WTC11 (cell line): ENCODE data around the gene TMPRSS3. TPM values are rescaled to one million over a fixed set of nuclear protein-coding genes. Genes with fewer than 3 reads are reported as not detected.

ENCODE experiments used
- ATAC-seq: fragments of 200-7000 bp; cut with Tn5 transposase; 2 replicates; pipeline ENCODE4 v1.10.0; 2021; ENCODE audit warnings: mild to moderate bottlenecking, moderate library complexity
- CTCF ChIA-PET: fragments of 300-600 bp; sonication (Branson Sonifier 250); formaldehyde crosslinking; loops from one replicate; lab custom pipeline; 2021; ENCODE audit warnings: antibody characterized with exemption; lab: Charles Lee
- POLR2A ChIA-PET: fragments of 350-600 bp; sonication (Branson Sonifier 250); formaldehyde crosslinking; loops from one replicate; lab custom pipeline; 2021; ENCODE audit warnings: antibody characterized with exemption; lab: Charles Lee
- DNase-seq: peaks from one replicate; pipeline ENCODE4 v3.0.0; 2021; ENCODE audit warnings: low spot score
- H3K27ac Mint-ChIP-seq: 2 replicates; pipeline ENCODE4 v1.8.0; 2021; ENCODE audit warnings: mixed read lengths
- H3K27me3 Mint-ChIP-seq: 2 replicates; pipeline ENCODE4 v1.8.0; 2021; ENCODE audit warnings: low read depth, mild to moderate bottlenecking, moderate library complexity, mixed read lengths
- H3K36me3 Mint-ChIP-seq: 2 replicates; pipeline ENCODE4 v1.8.0; 2021; ENCODE audit warnings: mixed read lengths
- H3K4me1 Mint-ChIP-seq: 2 replicates; pipeline ENCODE4 v1.8.0; 2022; ENCODE audit warnings: mixed read lengths
- H3K4me3 Mint-ChIP-seq: 2 replicates; pipeline ENCODE4 v1.8.0; 2021; ENCODE audit warnings: mild to moderate bottlenecking, moderate library complexity, mixed read lengths
- H3K9me3 Mint-ChIP-seq: 2 replicates; pipeline ENCODE4 v1.8.0; 2021; ENCODE audit warnings: mixed read lengths
- ATF1 ChIP-seq: sonication (generic); formaldehyde crosslinking; IDR thresholded peaks from 2 replicates; pipeline ENCODE4 v1.8.1; 2023; ENCODE audit warnings: mild to moderate bottlenecking, moderate library complexity, missing genetic modification reagents
- CBFB ChIP-seq: sonication (generic); formaldehyde crosslinking; IDR thresholded peaks from 2 replicates; pipeline ENCODE4 v1.8.1; 2022; ENCODE audit warnings: mild to moderate bottlenecking, low read depth, missing genetic modification reagents
- ESRRA ChIP-seq: sonication (generic); formaldehyde crosslinking; IDR thresholded peaks from 2 replicates; pipeline ENCODE4 v1.8.1; 2022; ENCODE audit warnings: mild to moderate bottlenecking, missing genetic modification reagents, borderline replicate concordance
- FOXK1 ChIP-seq: sonication (generic); formaldehyde crosslinking; IDR thresholded peaks from 2 replicates; pipeline ENCODE4 v1.8.0; 2022; ENCODE audit warnings: mild to moderate bottlenecking, moderate library complexity, missing genetic modification reagents
- HMGA2 ChIP-seq: fragments of 250-450 bp; sonication (Bioruptor Pico); IDR thresholded peaks from 2 replicates; pipeline ENCODE4 v1.4.0; 2021; ENCODE audit warnings: mild to moderate bottlenecking, moderate library complexity
- JAZF1 ChIP-seq: fragments of 250-450 bp; sonication (Bioruptor Pico); IDR thresholded peaks from 2 replicates; pipeline ENCODE4 v1.9.0; 2021; ENCODE audit warnings: moderate library complexity, mild to moderate bottlenecking, inconsistent platforms
- MYBL2 ChIP-seq: sonication (generic); formaldehyde crosslinking; IDR thresholded peaks from 2 replicates; pipeline ENCODE4 v1.8.1; 2023; ENCODE audit warnings: mild to moderate bottlenecking, moderate library complexity, missing genetic modification reagents
- NFE2L1 ChIP-seq: sonication (generic); formaldehyde crosslinking; IDR thresholded peaks from 2 replicates; pipeline ENCODE4 v1.8.1; 2023; ENCODE audit warnings: missing genetic modification reagents
- NR1H2 ChIP-seq: sonication (generic); formaldehyde crosslinking; IDR thresholded peaks from 2 replicates; pipeline ENCODE4 v1.9.0; 2021; ENCODE audit warnings: mild to moderate bottlenecking, moderate library complexity, missing genetic modification reagents
- PRRX2 ChIP-seq: fragments of 250-450 bp; sonication (Bioruptor Pico); IDR thresholded peaks from 2 replicates; pipeline ENCODE4 v1.8.0; 2021; ENCODE audit warnings: mild to moderate bottlenecking
- SMAD3 ChIP-seq: sonication (generic); formaldehyde crosslinking; IDR thresholded peaks from 2 replicates; pipeline ENCODE4 v1.8.0; 2022; ENCODE audit warnings: missing genetic modification reagents, mild to moderate bottlenecking, borderline replicate concordance
- TP53 ChIP-seq: sonication (generic); formaldehyde crosslinking; IDR thresholded peaks from 2 replicates; pipeline ENCODE4 v1.8.1; 2023; ENCODE audit warnings: mild to moderate bottlenecking, missing genetic modification reagents
- ZNF219 ChIP-seq: sonication (generic); formaldehyde crosslinking; IDR thresholded peaks from 2 replicates; pipeline ENCODE4 v1.8.0; 2023; ENCODE audit warnings: missing genetic modification reagents, mild to moderate bottlenecking, borderline replicate concordance
- ZNF263 ChIP-seq: sonication (generic); formaldehyde crosslinking; IDR thresholded peaks from 2 replicates; pipeline ENCODE4 v1.8.1; 2022; ENCODE audit warnings: low read depth, mild to moderate bottlenecking, moderate library complexity, missing genetic modification reagents
- total RNA-seq: library from RNA; stranded (reverse); gene quantifications from 3 replicates; pipeline ENCODE4 v1.2.3, GENCODE V29; 2021
- TF ChIP-seq, protein P1 (sequence below): sonication (generic); formaldehyde crosslinking; IDR thresholded peaks from 2 replicates; pipeline ENCODE4 v1.8.0; 2023; ENCODE audit warnings: mild to moderate bottlenecking, missing genetic modification reagents
- TF ChIP-seq, protein P2 (sequence below): sonication (generic); formaldehyde crosslinking; IDR thresholded peaks from 2 replicates; pipeline ENCODE4 v1.8.1; 2022; ENCODE audit warnings: missing genetic modification reagents, borderline replicate concordance
- TF ChIP-seq, protein P3 (sequence below): sonication (generic); formaldehyde crosslinking; IDR thresholded peaks from 2 replicates; pipeline ENCODE4 v1.8.1; 2023; ENCODE audit warnings: mild to moderate bottlenecking, missing genetic modification reagents
- TF ChIP-seq, protein P4 (sequence below): sonication (generic); formaldehyde crosslinking; IDR thresholded peaks from 2 replicates; pipeline ENCODE4 v1.8.1; 2023; ENCODE audit warnings: mild to moderate bottlenecking, missing genetic modification reagents
- TF ChIP-seq, protein P5 (sequence below): sonication (generic); formaldehyde crosslinking; IDR thresholded peaks from 2 replicates; pipeline ENCODE4 v1.8.1; 2023; ENCODE audit warnings: mild to moderate bottlenecking, missing genetic modification reagents, borderline replicate concordance

The TMPRSS3 gene
- total RNA-seq, 1 experiment from 2014 or later: 0.39 TPM

DNA sequence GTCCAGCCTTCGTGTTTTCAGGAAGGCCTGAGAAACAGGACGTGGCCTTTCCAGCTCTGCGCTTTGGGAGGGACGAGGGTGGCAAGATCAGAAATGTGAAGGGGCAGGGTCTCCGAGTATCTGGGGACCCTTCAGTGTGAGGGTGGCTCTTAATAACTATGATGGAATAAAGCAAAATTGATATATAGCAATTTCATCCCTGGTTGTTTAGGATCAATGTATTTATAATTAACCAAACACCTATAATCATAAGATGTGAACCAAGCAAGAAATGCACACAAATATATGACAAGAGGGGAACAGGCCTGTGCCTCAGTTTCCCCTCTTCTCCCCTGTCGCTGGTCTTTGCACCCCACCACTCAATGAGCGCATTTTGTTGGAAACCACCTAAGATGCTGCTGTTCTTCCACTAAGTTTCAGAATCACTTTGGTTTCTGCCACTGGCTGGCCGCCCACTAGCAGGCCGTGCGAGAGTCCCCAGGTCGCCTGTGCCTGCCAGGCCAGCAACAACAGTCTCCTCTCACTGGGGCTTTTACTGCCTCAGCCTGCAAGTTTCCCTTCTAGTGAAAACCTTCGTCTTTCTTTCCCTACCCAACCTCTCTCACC lies 44.4 kb upstream of the TMPRSS3 start:
- ChIA-PET CTCF (no interaction called here), POLR2A (no interaction called here)
- ATAC-seq (no peak), DNase-seq (no peak)
- H3K27me3 Mint-ChIP-seq: no peaks in the 10 kb centered on the region
- H3K9me3 Mint-ChIP-seq: peaks cover 6% of the 10 kb centered on the region; the same call in 1 of the 2 replicates
- H3K36me3 Mint-ChIP-seq: no peaks in the 10 kb centered on the region
- H3K27ac Mint-ChIP-seq: no peak overlapping the region
- no peaks in the 10 kb centered on the region for H3K4me1 Mint-ChIP-seq
- no peak overlapping the region for H3K4me3 Mint-ChIP-seq
- TF ChIP-seq, protein P1, sequence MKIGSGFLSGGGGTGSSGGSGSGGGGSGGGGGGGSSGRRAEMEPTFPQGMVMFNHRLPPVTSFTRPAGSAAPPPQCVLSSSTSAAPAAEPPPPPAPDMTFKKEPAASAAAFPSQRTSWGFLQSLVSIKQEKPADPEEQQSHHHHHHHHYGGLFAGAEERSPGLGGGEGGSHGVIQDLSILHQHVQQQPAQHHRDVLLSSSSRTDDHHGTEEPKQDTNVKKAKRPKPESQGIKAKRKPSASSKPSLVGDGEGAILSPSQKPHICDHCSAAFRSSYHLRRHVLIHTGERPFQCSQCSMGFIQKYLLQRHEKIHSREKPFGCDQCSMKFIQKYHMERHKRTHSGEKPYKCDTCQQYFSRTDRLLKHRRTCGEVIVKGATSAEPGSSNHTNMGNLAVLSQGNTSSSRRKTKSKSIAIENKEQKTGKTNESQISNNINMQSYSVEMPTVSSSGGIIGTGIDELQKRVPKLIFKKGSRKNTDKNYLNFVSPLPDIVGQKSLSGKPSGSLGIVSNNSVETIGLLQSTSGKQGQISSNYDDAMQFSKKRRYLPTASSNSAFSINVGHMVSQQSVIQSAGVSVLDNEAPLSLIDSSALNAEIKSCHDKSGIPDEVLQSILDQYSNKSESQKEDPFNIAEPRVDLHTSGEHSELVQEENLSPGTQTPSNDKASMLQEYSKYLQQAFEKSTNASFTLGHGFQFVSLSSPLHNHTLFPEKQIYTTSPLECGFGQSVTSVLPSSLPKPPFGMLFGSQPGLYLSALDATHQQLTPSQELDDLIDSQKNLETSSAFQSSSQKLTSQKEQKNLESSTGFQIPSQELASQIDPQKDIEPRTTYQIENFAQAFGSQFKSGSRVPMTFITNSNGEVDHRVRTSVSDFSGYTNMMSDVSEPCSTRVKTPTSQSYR (CRISPR knock-in tag): no peak
- TF ChIP-seq HMGA2 (CRISPR knock-in tag): no peak
- TF ChIP-seq, protein P2, sequence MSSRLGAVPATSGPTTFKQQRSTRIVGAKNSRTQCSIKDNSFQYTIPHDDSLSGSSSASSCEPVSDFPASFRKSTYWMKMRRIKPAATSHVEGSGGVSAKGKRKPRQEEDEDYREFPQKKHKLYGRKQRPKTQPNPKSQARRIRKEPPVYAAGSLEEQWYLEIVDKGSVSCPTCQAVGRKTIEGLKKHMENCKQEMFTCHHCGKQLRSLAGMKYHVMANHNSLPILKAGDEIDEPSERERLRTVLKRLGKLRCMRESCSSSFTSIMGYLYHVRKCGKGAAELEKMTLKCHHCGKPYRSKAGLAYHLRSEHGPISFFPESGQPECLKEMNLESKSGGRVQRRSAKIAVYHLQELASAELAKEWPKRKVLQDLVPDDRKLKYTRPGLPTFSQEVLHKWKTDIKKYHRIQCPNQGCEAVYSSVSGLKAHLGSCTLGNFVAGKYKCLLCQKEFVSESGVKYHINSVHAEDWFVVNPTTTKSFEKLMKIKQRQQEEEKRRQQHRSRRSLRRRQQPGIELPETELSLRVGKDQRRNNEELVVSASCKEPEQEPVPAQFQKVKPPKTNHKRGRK (CRISPR knock-in tag): no peak
- TF ChIP-seq ESRRA (CRISPR knock-in tag): no peak
- TF ChIP-seq, protein P3, sequence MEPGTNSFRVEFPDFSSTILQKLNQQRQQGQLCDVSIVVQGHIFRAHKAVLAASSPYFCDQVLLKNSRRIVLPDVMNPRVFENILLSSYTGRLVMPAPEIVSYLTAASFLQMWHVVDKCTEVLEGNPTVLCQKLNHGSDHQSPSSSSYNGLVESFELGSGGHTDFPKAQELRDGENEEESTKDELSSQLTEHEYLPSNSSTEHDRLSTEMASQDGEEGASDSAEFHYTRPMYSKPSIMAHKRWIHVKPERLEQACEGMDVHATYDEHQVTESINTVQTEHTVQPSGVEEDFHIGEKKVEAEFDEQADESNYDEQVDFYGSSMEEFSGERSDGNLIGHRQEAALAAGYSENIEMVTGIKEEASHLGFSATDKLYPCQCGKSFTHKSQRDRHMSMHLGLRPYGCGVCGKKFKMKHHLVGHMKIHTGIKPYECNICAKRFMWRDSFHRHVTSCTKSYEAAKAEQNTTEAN (CRISPR knock-in tag): no peak
- TF ChIP-seq, protein P4, sequence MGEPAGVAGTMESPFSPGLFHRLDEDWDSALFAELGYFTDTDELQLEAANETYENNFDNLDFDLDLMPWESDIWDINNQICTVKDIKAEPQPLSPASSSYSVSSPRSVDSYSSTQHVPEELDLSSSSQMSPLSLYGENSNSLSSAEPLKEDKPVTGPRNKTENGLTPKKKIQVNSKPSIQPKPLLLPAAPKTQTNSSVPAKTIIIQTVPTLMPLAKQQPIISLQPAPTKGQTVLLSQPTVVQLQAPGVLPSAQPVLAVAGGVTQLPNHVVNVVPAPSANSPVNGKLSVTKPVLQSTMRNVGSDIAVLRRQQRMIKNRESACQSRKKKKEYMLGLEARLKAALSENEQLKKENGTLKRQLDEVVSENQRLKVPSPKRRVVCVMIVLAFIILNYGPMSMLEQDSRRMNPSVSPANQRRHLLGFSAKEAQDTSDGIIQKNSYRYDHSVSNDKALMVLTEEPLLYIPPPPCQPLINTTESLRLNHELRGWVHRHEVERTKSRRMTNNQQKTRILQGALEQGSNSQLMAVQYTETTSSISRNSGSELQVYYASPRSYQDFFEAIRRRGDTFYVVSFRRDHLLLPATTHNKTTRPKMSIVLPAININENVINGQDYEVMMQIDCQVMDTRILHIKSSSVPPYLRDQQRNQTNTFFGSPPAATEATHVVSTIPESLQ (CRISPR knock-in tag): no peak
- TF ChIP-seq NR1H2 (CRISPR knock-in tag): no peak
- TF ChIP-seq ZNF219: no peak

DNA sequence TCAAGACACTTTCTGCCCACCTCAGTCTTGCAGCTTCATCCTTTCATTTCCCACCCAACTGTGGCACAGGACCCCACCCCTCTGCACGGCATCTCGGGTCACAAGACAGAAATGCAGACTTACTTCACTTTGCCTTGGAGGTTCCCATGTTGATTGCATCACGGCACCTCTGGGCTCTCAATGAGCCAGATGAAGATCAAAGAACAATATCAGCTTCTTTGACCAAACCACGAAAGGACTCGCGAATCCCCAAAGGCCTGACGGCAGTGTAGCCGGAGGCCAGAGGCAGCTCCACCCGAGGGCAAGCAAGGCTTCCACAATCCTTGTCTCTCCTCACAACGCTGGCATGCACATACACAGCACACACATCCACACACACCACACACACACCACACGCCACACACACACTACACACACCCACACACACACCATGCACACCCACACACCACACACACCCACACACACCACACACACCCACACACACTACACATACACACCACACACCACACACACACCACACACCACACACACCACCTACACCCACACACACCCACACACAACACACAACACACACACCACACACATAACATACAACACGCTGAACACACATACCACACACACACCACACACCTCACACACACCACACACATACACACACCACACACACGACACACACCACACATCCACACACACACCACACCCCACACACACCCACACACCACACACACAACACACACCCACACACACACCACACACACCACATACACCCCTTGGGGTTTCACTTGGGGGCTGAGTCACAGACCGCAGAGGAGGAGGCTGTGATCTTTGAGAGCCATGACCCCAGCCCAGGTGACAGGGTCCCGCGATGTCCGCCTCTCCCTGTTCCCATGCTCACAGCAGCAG lies 43.7 kb upstream of the TMPRSS3 start:
- H3K27me3 Mint-ChIP-seq: no peaks in the 10 kb centered on the region
- H3K27ac Mint-ChIP-seq: 0 out of 2 replicates have a peak overlapping the region, but pooled peaks have one; percentile 32
- peaks cover 11% of the 10 kb centered on the region for H3K9me3 Mint-ChIP-seq
- H3K36me3 Mint-ChIP-seq: no peaks in the 10 kb centered on the region
- ChIA-PET CTCF (no interaction called here), POLR2A (no interaction called here)
- H3K4me3 Mint-ChIP-seq: no peak overlapping the region
- no peaks in the 10 kb centered on the region for H3K4me1 Mint-ChIP-seq
- ATAC-seq (no peak), DNase-seq (no peak)
- TF ChIP-seq MYBL2 (CRISPR knock-in tag) (no peak), NFE2L1 (CRISPR knock-in tag) (no peak), ESRRA (CRISPR knock-in tag) (no peak), SMAD3 (CRISPR knock-in tag) (no peak), CBFB (CRISPR knock-in tag) (no peak), JAZF1 (no peak), PRRX2 (CRISPR knock-in tag) (no peak), FOXK1 (CRISPR knock-in tag) (no peak), ATF1 (no peak), ZNF263 (CRISPR knock-in tag) (no peak), TP53 (no peak)
- TF ChIP-seq, protein P4 (CRISPR knock-in tag): no peak
- TF ChIP-seq, protein P5, sequence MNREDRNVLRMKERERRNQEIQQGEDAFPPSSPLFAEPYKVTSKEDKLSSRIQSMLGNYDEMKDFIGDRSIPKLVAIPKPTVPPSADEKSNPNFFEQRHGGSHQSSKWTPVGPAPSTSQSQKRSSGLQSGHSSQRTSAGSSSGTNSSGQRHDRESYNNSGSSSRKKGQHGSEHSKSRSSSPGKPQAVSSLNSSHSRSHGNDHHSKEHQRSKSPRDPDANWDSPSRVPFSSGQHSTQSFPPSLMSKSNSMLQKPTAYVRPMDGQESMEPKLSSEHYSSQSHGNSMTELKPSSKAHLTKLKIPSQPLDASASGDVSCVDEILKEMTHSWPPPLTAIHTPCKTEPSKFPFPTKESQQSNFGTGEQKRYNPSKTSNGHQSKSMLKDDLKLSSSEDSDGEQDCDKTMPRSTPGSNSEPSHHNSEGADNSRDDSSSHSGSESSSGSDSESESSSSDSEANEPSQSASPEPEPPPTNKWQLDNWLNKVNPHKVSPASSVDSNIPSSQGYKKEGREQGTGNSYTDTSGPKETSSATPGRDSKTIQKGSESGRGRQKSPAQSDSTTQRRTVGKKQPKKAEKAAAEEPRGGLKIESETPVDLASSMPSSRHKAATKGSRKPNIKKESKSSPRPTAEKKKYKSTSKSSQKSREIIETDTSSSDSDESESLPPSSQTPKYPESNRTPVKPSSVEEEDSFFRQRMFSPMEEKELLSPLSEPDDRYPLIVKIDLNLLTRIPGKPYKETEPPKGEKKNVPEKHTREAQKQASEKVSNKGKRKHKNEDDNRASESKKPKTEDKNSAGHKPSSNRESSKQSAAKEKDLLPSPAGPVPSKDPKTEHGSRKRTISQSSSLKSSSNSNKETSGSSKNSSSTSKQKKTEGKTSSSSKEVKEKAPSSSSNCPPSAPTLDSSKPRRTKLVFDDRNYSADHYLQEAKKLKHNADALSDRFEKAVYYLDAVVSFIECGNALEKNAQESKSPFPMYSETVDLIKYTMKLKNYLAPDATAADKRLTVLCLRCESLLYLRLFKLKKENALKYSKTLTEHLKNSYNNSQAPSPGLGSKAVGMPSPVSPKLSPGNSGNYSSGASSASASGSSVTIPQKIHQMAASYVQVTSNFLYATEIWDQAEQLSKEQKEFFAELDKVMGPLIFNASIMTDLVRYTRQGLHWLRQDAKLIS: no peak
